DND-41 (cell line): ENCODE results near the gene SNCB.

Experiments
- ATAC-seq: fragments of 200-7000 bp; cut with Tn5 transposase; 3 replicates; pipeline ENCODE4 v1.9.1; 2021; ENCODE audit warnings: low read depth; ENCODE audit not compliant: insufficient read depth
- DNase-seq: peaks from one replicate; pipeline ENCODE4 v3.0.0-alpha.2; 2020
- H2AFZ ChIP-seq: 2 replicates; pipeline ENCODE4 v1.6.0; 2012; ENCODE audit warnings: low read depth, low read length
- H3K27ac ChIP-seq: 2 replicates; pipeline ENCODE4 v1.5.1; 2012; ENCODE audit warnings: low read length, inconsistent platforms
- H3K27me3 ChIP-seq: fragments of 200-600 bp; sonication (generic); 2 replicates; pipeline ENCODE4 v1.6.0; 2012; ENCODE audit warnings: low read length, mild to moderate bottlenecking, inconsistent platforms; ENCODE audit not compliant: insufficient read depth, poor library complexity
- H3K36me3 ChIP-seq: 2 replicates; pipeline ENCODE4 v1.5.1; 2012; ENCODE audit warnings: low read length, inconsistent platforms; ENCODE audit not compliant: insufficient read depth
- H3K4me1 ChIP-seq: 2 replicates; pipeline ENCODE4 v1.5.1; 2012; ENCODE audit warnings: mild to moderate bottlenecking, low read length; ENCODE audit not compliant: insufficient read depth
- H3K4me2 ChIP-seq: 2 replicates; pipeline ENCODE4 v1.6.0; 2012; ENCODE audit warnings: mild to moderate bottlenecking, moderate library complexity, low read length, inconsistent platforms; ENCODE audit not compliant: insufficient read depth
- H3K4me3 ChIP-seq, 2 experiments: fragments of 200-600 bp in 1 of 2; shearing (Covaris generic) in 1 of 2; 2 replicates each; pipeline ENCODE4 v1.5.1; 2012 to 2016; ENCODE audit warnings: inconsistent platforms in 2 of 2, low read length in 2 of 2, mild to moderate bottlenecking in 2 of 2, low read depth in 1 of 2, moderate library complexity in 1 of 2
- H3K79me2 ChIP-seq: 2 replicates; pipeline ENCODE4 v1.6.0; 2012; ENCODE audit warnings: low read length, inconsistent platforms; ENCODE audit not compliant: insufficient read depth
- H3K9ac ChIP-seq: 2 replicates; pipeline ENCODE4 v1.6.0; 2012; ENCODE audit warnings: low read depth, mild to moderate bottlenecking, inconsistent platforms, low read length, moderate library complexity
- H3K9me3 ChIP-seq: 2 replicates; pipeline ENCODE4 v1.5.1; 2012; ENCODE audit warnings: low read length, moderate library complexity, mild to moderate bottlenecking, inconsistent platforms; ENCODE audit not compliant: insufficient read depth, severe bottlenecking
- H4K20me1 ChIP-seq: 2 replicates; pipeline ENCODE4 v1.6.0; 2012; ENCODE audit warnings: low read length; ENCODE audit not compliant: insufficient read depth
- CTCF ChIP-seq: IDR thresholded peaks from 2 replicates; pipeline ENCODE4 v1.5.1; 2012; ENCODE audit warnings: borderline replicate concordance, low read length, moderate library complexity, mild to moderate bottlenecking; ENCODE audit not compliant: poor library complexity, severe bottlenecking; ENCODE audit errors: extremely low read depth
- EZH2 ChIP-seq: IDR thresholded peaks from 3 replicates; pipeline ENCODE4 v1.6.1; 2012; ENCODE audit warnings: borderline replicate concordance, low read depth, mild to moderate bottlenecking, moderate library complexity, low read length, inconsistent platforms; ENCODE audit not compliant: severe bottlenecking

SNCB gene

GRCh38 chr5:176609724-176610434 lies 20.5 kb downstream of the SNCB start, which contains the start of gene GPRIN1:
TSS of gene GPRIN1 (minus strand) at chr5:176610156. CDS start at chr5:176599834, 10,322 bp downstream.
- H3K36me3 ChIP-seq = no peaks in the 10 kb centered on the region
- no peaks in the 10 kb centered on the region for H3K79me2 ChIP-seq
- H3K9me3 ChIP-seq = no peaks in the 10 kb centered on the region
- no peak for TF ChIP-seq EZH2
- no peak for TF ChIP-seq CTCF
- peak; percentile 89 for ATAC-seq
- H2AFZ ChIP-seq = no peak within 1 kb of the TSS
- peak; percentile 55 for DNase-seq
- no peak within 1 kb of the TSS for H3K4me2 ChIP-seq
- no peak within 1 kb of the TSS for H3K9ac ChIP-seq
- H3K4me1 ChIP-seq = no peaks in the 10 kb centered on the region
- no peak within 1 kb of the TSS for H3K4me3 ChIP-seq
- H3K27me3 ChIP-seq = peaks cover 4% of the 10 kb centered on the region
- no peak within 1 kb of the TSS for H3K27ac ChIP-seq
- no peaks in the 10 kb centered on the region; the same call in 1 of the 2 replicates for H4K20me1 ChIP-seq

GRCh38 chr5:176608937-176609723 lies 21.2 kb downstream of the SNCB start:
- TF ChIP-seq EZH2 = no peak
- no peak for TF ChIP-seq CTCF
- ATAC-seq = no peak
- Histone ChIP-seq H4K20me1 (no peaks in the 10 kb centered on the region; the same call in 1 of the 2 replicates), H3K9ac (no peak overlapping the region), H3K4me3 (no peak overlapping the region), H3K4me2 (no peak overlapping the region), H2AFZ (no peak overlapping the region), H3K79me2 (no peaks in the 10 kb centered on the region), H3K9me3 (no peaks in the 10 kb centered on the region), H3K36me3 (no peaks in the 10 kb centered on the region), H3K27ac (no peak overlapping the region), H3K27me3 (peaks cover 4% of the 10 kb centered on the region), H3K4me1 (no peaks in the 10 kb centered on the region)
- no peak for DNase-seq

- ATAC-seq (no peak), DNase-seq (no peak)
- no peak overlapping the region for H3K9ac ChIP-seq
- H3K9me3 ChIP-seq = no peaks in the 10 kb centered on the region
- TF ChIP-seq EZH2 (no peak), CTCF (no peak)
- no peaks in the 10 kb centered on the region for H3K79me2 ChIP-seq
- H3K4me1 ChIP-seq = no peaks in the 10 kb centered on the region
- H3K4me2 ChIP-seq = no peak overlapping the region
- H3K27me3 ChIP-seq = peaks cover 4% of the 10 kb centered on the region
- no peak overlapping the region for H2AFZ ChIP-seq
- no peaks in the 10 kb centered on the region for H3K36me3 ChIP-seq
- no peaks in the 10 kb centered on the region; the same call in 1 of the 2 replicates for H4K20me1 ChIP-seq
- H3K4me3 ChIP-seq = no peak overlapping the region
- no peak overlapping the region for H3K27ac ChIP-seq
Observed at GRCh38 chr5:176608142-176608705, 22.1 kb downstream of the SNCB start.
